Stimulated activated memory B cell treated with anti-CD40 and anti-IgM and Interleukin-4, amounts not matched to agents 10 μg/mL and 1 μg/mL and 100 μg/mL, for 72 hours (primary cell): ENCODE data around the gene PDLIM1.

Experiments
- ATAC-seq: fragments of 150-1000 bp; cut with Tn5 transposase; 2 replicates; pipeline ENCODE4 v1.10.0; 2021
- H3K27ac Mint-ChIP-seq: one replicate; pipeline ENCODE4 v1.8.0; 2022; ENCODE audit warnings: mild to moderate bottlenecking, mixed read lengths
- H3K27me3 Mint-ChIP-seq: one replicate; pipeline ENCODE4 v1.8.0; 2022; ENCODE audit warnings: mixed read lengths
- H3K36me3 Mint-ChIP-seq: one replicate; pipeline ENCODE4 v1.8.0; 2022; ENCODE audit warnings: mixed read lengths
- H3K4me1 Mint-ChIP-seq: one replicate; pipeline ENCODE4 v1.8.0; 2022; ENCODE audit warnings: mixed read lengths
- H3K4me3 Mint-ChIP-seq: one replicate; pipeline ENCODE4 v1.8.0; 2022; ENCODE audit warnings: mild to moderate bottlenecking, moderate library complexity, mixed read lengths
- H3K9me3 Mint-ChIP-seq: one replicate; pipeline ENCODE4 v1.8.0; 2022; ENCODE audit warnings: mixed read lengths

The PDLIM1 gene

DNA sequence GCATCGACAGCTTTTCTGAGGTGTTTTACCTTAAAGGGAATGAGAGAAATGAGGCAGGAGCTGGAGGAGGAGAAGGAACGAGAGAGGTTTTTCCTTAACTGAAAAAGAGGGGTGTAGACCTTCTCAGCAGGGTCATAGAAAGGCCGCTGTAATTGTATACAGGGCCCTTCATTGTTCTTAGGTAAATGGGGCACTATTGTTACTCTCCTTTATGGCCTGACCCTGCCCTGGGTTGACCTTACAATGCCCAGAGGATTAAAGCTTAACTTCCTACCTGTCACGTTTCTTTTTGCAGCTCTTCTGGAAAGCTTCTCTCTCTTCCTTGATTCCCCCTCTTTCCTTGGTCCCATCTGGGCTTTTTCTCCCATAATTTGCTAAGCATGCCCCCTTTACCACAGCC is 13.7 kb upstream of the PDLIM1 start:
- H3K27ac Mint-ChIP-seq: no peak overlapping the region
- no peaks in the 10 kb centered on the region for H3K9me3 Mint-ChIP-seq
- peaks cover 10% of the 10 kb centered on the region for H3K4me1 Mint-ChIP-seq
- no peaks in the 10 kb centered on the region for H3K27me3 Mint-ChIP-seq
- no peak overlapping the region for H3K4me3 Mint-ChIP-seq
- H3K36me3 Mint-ChIP-seq: no peaks in the 10 kb centered on the region
- no peak for ATAC-seq

DNA sequence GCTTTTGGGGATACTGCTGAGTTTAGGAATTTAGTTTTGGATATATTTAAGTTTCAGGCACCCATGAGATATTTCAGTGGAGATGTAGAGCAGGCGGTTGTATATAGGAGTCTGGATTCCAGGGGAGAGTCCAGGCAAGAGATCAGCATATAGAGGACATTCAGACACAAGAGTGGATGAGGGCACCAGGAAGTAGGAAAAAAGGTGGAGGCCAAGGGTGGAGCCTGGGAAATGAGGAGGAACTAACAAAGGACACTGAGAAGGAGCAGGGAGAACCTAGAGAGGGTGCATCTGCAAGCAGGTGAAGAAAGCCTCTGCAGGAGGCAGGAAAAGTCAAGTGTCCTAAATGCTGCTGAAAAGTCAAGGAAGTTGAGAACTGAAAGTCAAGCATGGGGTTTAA is 13.1 kb upstream of the PDLIM1 start:
- Mint-ChIP-seq H3K27ac (no peak overlapping the region), H3K27me3 (no peaks in the 10 kb centered on the region), H3K9me3 (no peaks in the 10 kb centered on the region), H3K4me1 (peaks cover 6% of the 10 kb centered on the region), H3K36me3 (no peaks in the 10 kb centered on the region), H3K4me3 (no peak overlapping the region)
- ATAC-seq: no peak

DNA sequence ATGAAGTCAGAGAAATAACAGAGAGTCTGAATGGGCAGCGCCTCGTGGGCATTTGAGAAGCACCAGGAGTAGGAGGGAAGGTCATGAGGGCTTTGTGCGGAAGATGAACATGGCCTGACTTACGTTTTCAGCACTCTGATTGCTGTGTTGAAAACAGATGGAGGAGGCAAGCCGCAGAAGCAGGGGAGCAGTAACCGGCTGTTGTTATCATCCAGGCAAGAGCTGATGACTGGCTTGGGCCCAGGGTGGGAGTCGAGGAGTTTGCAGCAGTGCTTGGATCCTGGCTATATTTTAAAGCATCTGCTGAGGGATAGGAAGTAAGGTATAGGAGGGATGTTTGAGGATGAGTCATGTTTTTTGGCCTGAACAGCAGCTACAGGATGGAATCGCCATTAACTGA is 12.7 kb upstream of the PDLIM1 start:
- H3K9me3 Mint-ChIP-seq: no peaks in the 10 kb centered on the region
- H3K27ac Mint-ChIP-seq: no peak overlapping the region
- no peak for ATAC-seq
- peaks cover 2% of the 10 kb centered on the region for H3K4me1 Mint-ChIP-seq
- H3K4me3 Mint-ChIP-seq: no peak overlapping the region
- no peaks in the 10 kb centered on the region for H3K27me3 Mint-ChIP-seq
- H3K36me3 Mint-ChIP-seq: no peaks in the 10 kb centered on the region

DNA sequence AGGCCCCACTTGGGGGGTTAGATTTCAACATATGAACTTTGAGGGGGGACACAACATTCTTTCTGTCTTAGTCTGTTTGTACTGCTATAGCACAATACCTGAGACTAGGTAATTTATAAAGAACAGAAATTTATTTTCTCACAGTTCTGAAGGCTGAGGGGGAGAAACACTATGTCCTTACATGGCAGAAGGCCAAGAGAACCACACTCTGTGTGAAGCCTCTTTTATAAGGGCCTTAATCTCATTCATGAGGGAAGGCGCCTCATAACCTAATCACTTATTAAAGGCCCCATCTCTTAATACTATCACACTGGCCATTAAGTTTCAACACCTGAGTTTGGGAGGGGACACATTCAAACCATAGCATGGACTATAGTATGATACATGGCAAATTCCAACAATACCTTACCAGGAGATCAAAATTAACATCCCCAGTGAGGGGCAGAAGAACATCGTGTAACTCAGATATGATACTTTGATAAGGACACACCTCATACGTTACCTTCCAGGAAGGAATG is 9.3 kb upstream of the PDLIM1 start:
- H3K4me3 Mint-ChIP-seq: no peak overlapping the region
- ATAC-seq: no peak
- no peaks in the 10 kb centered on the region for H3K27me3 Mint-ChIP-seq
- no peaks in the 10 kb centered on the region for H3K9me3 Mint-ChIP-seq
- H3K4me1 Mint-ChIP-seq: peaks cover 30% of the 10 kb centered on the region
- no peak overlapping the region for H3K27ac Mint-ChIP-seq
- no peaks in the 10 kb centered on the region for H3K36me3 Mint-ChIP-seq

DNA sequence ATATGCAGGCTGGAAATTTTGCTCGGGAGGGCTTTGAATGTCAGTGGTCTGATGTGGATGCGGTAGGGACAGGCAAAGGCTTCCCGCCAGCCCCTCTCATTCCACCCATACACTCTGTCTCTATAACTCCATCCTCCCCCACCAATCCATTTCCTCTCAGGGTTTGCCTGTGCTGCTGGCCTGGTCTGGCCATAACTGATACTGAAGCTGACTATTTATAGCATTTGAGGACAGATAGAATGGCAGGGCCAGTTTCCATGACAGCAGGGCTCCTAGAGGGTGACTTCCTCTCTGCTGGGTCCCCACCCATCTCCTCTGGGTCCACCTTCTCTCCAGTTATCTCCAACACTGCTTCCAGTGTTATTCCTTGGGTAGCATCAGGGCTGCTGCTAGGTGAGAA is 6.6 kb upstream of the PDLIM1 start:
- no peaks in the 10 kb centered on the region for H3K27me3 Mint-ChIP-seq
- no peak overlapping the region for H3K4me3 Mint-ChIP-seq
- no peaks in the 10 kb centered on the region for H3K9me3 Mint-ChIP-seq
- H3K27ac Mint-ChIP-seq: peak overlapping the region; percentile 93
- H3K4me1 Mint-ChIP-seq: peaks cover 57% of the 10 kb centered on the region
- no peak for ATAC-seq
- H3K36me3 Mint-ChIP-seq: no peaks in the 10 kb centered on the region

DNA sequence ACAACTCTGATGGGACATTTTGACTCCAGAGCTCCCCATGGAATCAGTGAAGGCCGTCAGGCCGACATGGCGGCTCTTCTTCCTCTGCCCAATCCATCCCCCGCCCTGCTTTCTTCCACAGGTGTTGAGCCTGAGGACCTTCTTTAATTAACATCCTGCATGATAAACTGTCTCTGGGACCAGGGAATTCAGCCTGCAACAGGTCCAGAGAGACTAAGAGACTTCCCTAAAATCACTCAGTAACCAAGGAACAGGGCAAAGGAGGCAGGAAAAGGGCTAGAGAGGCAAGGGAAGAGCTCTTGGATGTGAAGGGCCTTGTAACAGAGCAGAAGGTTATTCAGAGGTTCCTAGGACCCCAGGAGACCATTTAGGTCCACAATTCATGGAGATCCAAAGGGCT is 6.0 kb upstream of the PDLIM1 start:
- Mint-ChIP-seq H3K9me3 (no peaks in the 10 kb centered on the region), H3K4me1 (peaks cover 63% of the 10 kb centered on the region), H3K4me3 (no peak overlapping the region), H3K36me3 (no peaks in the 10 kb centered on the region), H3K27ac (peak overlapping the region; percentile 93), H3K27me3 (no peaks in the 10 kb centered on the region)
- ATAC-seq: no peak

DNA sequence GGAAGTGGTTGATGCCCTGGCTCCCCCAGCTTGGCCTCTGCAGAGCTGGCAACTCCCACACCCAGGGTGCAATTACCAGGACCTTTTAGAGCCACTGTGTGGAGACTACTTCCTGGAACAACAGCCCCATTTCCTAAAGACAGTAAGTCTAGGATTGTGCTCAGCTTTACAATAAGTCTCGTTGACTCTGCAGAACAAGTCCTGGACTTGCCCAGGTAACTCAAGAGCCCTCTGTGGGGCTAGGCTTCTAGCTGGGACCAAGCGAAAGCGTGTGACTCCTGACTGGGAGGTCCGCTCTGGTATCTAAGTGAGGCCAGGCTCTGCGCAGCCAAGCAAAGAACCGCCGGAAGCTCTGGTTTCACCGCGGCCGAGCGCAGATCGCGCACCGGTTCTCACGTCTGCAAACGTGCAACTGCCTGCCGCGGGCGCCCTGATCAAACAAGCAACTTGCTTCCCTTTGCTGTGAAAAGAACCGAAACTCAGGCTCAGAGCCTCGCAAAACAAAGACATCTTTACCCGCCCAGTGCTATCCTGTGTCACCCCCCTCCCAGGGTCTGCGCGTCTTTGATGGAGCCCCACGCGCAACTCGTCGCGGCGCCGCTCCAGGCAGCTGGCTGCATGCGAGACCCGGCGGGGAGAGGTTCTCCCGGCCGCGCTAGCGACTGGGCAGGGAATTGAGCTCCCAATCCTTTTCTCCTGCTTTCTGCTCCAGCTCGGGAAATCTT is 4.4 kb upstream of the PDLIM1 start:
- peak overlapping the region; percentile 93 for H3K27ac Mint-ChIP-seq
- no peaks in the 10 kb centered on the region for H3K9me3 Mint-ChIP-seq
- H3K4me1 Mint-ChIP-seq: peaks cover 70% of the 10 kb centered on the region
- no peaks in the 10 kb centered on the region for H3K27me3 Mint-ChIP-seq
- H3K36me3 Mint-ChIP-seq: no peaks in the 10 kb centered on the region
- peak overlapping the region; percentile 75 for H3K4me3 Mint-ChIP-seq
- ATAC-seq: peak; percentile 91

DNA sequence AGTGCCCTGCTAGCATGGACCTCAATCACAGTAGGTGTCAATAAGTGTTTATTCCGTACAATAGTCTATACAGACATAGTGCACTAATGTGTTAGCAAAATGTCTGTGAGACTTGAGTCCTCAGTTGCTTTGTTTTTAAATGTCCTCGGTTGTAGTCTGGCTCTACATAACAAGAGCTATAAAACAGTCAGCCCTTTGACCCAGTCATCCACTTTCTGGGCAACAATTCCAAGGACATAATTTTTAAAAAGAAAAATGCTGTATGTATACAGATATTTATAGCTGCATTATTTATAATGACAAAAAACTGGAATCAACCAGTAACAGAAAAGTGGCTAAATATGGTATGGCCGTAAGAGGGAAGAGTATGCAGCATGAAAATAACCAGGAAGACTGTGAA is 2.8 kb upstream of the PDLIM1 start:
- Mint-ChIP-seq H3K36me3 (no peaks in the 10 kb centered on the region), H3K4me1 (peaks cover 86% of the 10 kb centered on the region), H3K9me3 (no peaks in the 10 kb centered on the region), H3K27ac (peak overlapping the region; percentile 93), H3K27me3 (no peaks in the 10 kb centered on the region), H3K4me3 (no peak overlapping the region)
- ATAC-seq: no peak

DNA sequence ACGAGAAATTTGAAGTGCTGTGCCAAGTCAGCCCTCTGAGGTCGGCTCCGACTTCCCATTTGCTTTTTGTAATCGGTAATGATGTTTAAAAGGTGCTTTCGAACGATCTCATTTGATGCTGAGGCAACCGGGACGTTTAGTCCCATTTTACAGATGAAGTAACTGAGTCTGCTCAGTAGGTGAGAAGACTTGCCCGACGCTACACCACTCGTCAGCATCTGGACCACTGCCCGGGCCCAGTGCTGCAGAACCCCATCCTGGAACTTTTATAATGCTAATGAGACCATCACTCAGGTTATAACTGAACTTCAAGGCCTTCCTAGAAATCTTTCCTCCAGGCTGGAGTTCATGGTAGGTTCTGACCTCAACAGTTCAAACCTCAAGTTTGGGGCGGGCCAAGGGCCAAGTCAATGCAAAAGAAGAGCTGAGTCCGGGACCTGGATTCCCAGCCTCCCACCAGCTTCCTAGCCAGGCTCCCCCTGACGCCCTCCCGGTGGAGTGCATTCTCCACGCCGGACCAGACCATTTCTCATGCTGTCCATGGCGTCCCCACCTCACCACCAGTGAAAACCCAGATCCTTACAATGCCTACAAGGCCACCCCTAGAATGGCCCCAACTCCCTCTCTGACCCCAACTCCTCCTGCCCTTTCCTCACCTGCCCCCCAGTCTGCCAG is 699 bp upstream of the PDLIM1 start:
- peak overlapping the region; percentile 76 for H3K4me3 Mint-ChIP-seq
- H3K27me3 Mint-ChIP-seq: no peaks in the 10 kb centered on the region
- peaks cover 92% of the 10 kb centered on the region for H3K4me1 Mint-ChIP-seq
- no peak for ATAC-seq
- H3K9me3 Mint-ChIP-seq: no peaks in the 10 kb centered on the region
- peak overlapping the region; percentile 93 for H3K27ac Mint-ChIP-seq
- H3K36me3 Mint-ChIP-seq: no peaks in the 10 kb centered on the region

DNA sequence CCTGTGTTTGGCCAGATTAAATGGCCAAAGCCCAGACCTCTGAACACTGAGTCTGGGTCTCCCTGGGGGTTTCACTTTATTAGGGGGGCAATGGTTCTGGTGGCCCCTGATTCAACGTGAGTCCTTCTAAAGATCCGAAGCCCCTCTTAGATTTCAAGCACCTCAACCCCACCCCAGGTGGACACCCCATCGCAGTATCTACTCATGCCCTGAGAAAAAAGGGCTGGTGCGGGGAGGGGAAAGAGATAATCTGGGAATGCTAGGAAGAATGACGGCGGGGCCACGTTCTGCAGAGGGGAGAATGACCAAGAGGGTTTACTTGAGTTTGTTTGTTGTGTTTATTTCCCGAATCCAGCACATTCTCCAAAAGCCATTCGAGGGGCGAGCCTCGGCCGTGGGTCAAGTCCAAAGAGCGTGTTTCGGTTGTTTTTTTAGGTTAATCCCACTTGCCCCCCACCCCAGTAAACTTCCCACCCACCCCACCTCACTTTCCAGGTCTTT is 832 bp downstream of the PDLIM1 start:
- no peaks in the 10 kb centered on the region for H3K36me3 Mint-ChIP-seq
- peak overlapping the region; percentile 93 for H3K27ac Mint-ChIP-seq
- peaks cover 86% of the 10 kb centered on the region for H3K4me1 Mint-ChIP-seq
- H3K4me3 Mint-ChIP-seq: peak overlapping the region; percentile 96
- ATAC-seq: no peak
- H3K9me3 Mint-ChIP-seq: no peaks in the 10 kb centered on the region
- no peaks in the 10 kb centered on the region for H3K27me3 Mint-ChIP-seq

DNA sequence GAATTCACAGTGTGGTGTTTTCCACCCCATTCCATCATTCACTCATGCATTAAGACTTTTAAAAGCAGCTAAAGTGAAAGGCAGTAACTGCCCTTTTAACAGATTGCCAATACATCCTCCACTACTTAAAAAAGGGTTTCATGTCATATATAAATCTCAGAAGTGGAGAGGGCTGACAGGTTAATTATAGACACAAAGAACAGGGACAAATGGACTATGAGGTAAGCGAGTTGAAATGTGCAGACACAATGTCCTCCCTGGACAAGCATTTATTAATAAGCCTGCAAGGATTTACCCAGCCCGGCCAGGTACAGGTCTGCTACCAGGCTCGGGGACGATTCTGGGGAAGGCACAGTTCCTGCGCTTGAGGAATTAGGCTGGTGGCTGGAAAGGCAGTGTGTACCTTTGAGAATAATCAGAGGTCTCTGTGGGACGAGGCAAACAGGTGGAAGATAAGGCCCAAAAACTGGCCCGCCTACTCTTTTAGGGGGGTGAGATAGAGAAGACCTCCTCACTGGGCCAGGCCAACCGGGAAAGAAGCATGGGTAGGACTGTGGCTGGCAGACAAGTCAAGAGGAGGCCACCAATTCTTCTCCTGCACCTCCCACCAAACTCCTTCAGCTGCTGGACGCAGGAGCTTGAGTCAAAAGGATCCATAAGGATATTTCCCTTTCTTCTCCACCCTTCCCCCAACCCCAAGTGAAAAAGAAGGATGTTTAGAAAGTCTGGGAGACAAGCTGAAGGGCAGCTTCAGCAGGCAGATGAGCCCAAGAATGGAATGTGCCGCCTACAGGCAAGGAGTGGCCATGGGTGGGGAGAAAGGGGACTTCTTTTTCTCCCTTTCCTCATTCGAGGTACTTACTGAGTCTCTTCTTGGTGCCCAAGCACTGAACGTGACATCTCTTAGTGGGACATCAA is 1.5 kb downstream of the PDLIM1 start:
- no peak for ATAC-seq
- Mint-ChIP-seq H3K36me3 (no peaks in the 10 kb centered on the region), H3K27ac (peak overlapping the region; percentile 93), H3K4me3 (peak overlapping the region; percentile 96), H3K4me1 (peaks cover 86% of the 10 kb centered on the region), H3K27me3 (no peaks in the 10 kb centered on the region), H3K9me3 (no peaks in the 10 kb centered on the region)

DNA sequence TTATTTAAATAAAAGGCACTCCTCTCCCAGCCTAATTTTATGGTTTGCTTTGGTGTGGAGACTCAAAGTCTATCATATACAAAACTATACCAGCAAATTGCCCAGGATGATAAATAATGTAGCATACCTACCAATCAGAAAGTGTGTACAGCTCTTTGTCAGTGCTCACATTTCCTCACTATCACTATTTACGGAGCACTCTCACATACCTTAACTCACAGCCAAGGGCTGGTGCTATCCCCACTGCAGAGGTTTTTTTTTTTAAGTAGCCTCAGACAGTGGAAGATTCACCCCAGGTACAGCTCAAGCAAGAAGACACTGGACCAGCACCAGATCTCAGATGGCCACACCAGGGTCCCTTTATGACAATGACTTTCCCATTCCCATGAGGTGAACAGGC is 2.5 kb downstream of the PDLIM1 start:
- Mint-ChIP-seq H3K4me1 (peaks cover 86% of the 10 kb centered on the region), H3K27me3 (no peaks in the 10 kb centered on the region), H3K9me3 (no peaks in the 10 kb centered on the region), H3K4me3 (no peak overlapping the region), H3K27ac (peak overlapping the region; percentile 74), H3K36me3 (no peaks in the 10 kb centered on the region)
- ATAC-seq: no peak

DNA sequence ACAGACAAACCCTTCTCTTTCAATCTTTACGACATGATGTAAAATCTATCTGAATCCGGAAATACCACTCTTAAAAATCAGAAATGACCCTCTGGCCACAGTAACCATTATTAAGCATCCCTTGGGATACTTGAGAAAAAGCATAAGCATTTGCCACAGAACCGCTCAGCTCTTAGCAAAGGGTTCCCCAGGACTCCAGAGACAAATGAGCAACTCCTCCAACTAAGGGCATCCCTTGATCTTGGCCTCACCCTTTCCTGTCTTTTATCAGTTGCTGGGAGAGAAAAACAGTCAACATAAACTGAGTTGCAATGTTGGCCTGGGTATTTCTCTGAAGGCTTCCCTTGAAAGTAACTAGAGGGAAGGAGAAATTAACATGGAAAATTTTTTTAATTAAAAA is 3.5 kb downstream of the PDLIM1 start:
- no peak for ATAC-seq
- H3K4me1 Mint-ChIP-seq: peaks cover 86% of the 10 kb centered on the region
- peak overlapping the region; percentile 74 for H3K27ac Mint-ChIP-seq
- H3K9me3 Mint-ChIP-seq: no peaks in the 10 kb centered on the region
- H3K4me3 Mint-ChIP-seq: no peak overlapping the region
- no peaks in the 10 kb centered on the region for H3K27me3 Mint-ChIP-seq
- no peaks in the 10 kb centered on the region for H3K36me3 Mint-ChIP-seq

DNA sequence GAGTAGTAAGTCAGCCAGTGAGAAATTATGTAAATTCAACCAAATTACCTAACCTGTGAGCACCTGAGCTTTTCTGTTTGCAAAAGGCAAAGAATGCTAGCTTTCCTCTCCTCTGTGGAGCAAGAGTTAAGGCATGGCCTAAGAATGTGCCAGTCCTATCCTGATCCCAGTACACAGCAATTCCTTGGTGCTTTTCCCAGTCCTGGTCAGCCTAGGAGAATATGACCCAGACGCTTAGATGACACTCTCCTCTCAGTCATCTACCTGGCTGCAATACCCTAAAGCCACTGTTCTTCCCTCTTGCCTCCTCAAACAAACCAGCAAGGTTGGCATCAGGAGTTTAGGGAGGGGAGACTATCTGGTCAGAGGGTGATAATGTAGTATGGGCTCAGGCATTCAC is 4.1 kb downstream of the PDLIM1 start:
- H3K27ac Mint-ChIP-seq: peak overlapping the region; percentile 74
- H3K4me1 Mint-ChIP-seq: peaks cover 86% of the 10 kb centered on the region
- H3K36me3 Mint-ChIP-seq: no peaks in the 10 kb centered on the region
- no peak for ATAC-seq
- no peak overlapping the region for H3K4me3 Mint-ChIP-seq
- no peaks in the 10 kb centered on the region for H3K9me3 Mint-ChIP-seq
- H3K27me3 Mint-ChIP-seq: no peaks in the 10 kb centered on the region

DNA sequence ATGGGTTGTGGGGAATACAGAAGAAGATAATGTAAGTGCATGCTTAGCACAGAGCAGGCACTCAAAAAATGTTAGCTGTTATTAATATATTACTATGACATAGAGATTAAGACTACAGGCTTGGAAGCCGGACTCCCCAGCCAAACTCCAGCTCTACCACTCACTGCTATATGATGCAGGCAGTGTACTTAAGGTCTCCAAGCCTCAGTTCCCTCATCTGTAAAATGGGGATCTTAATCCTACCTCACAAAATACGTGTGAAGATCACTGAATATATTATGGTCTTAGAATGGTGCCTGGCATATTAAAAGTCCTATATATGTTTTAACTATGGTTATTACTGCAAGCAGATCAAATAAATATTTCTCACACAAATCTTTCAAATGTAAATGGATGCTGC is 5.2 kb downstream of the PDLIM1 start:
- Mint-ChIP-seq H3K36me3 (no peaks in the 10 kb centered on the region), H3K27me3 (no peaks in the 10 kb centered on the region), H3K27ac (peak overlapping the region; percentile 74), H3K9me3 (no peaks in the 10 kb centered on the region), H3K4me1 (peaks cover 92% of the 10 kb centered on the region), H3K4me3 (no peak overlapping the region)
- no peak for ATAC-seq
